Cardiac fibroblast (primary cell): ENCODE results near the gene USP31.
A peak's percentile ranks its signal among the peaks of the same experiment; 100 is the strongest.

ENCODE experiments used
- DNase-seq, 2 donors: peaks; one replicate each; pipeline versions ENCODE4 v3.0.0 to v3.0.0-alpha.2; 2010; ENCODE audit warnings: low read depth in 2 of 2
- H3K4me3 ChIP-seq, 2 donors: replicated peaks in 1 of 2; 1 replicate in 1 of 2; 2 replicates in 1 of 2; pipeline ENCODE4 v1.5.1; 2011; ENCODE audit warnings: low read depth in 2 of 2, low read length in 2 of 2, mild to moderate bottlenecking in 2 of 2, moderate library complexity in 1 of 2
- CTCF ChIP-seq: IDR thresholded peaks from one replicate; pipeline ENCODE4 v1.5.1; 2011; ENCODE audit warnings: low read depth, mild to moderate bottlenecking, low read length, inconsistent platforms

USP31 gene

DNA sequence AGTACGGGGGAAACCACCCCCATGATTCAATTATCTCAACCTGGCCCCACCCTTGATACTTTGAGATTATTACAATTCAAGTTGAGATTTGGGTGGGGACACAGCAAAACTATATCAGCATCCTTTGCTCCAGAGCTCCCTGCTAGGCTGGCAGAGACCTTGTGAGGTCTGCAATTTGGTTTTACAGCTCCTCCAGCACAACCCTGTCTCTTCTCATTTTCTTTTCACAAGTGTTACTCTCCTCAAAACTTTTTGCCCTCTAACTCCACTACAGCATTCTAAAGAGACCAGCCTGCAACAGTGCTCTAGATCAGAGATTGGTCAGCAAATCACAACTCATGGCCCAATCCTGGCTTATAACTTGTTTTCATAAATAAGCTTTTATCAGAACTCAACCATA lies 114.0 kb downstream of the USP31 start:
- no peak overlapping the region for H3K4me3 ChIP-seq
- DNase-seq: no peak
- no peak for TF ChIP-seq CTCF

DNA sequence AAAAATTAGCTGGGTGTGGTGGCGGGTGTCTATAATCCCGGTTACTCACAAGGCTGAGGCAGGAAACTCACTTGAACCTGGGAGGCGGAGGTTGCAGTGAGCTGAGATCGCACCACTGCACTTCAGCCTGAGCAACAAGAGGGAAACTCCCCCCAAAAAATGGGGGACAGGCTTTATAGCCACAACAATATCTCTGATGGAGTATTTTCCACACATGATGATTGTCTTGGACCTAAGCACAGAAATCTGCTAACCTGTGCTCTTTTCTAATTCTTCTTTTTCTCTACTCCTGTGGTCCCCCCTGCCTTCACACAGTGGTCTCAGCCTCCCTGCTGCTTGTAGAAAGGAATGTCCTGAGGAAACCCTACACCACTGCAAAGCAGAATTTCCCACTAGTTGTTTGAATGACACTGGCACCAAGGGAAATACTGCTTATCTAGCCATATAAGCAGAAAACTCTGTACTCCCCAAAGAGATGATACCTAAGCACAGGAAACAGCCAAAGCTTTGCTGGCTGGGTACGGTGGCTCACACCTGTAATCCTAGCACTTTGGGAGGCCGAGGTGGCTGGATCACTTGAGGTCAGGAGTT lies 117.6 kb downstream of the USP31 start:
- no peak overlapping the region for H3K4me3 ChIP-seq
- DNase-seq: no peak
- no peak for TF ChIP-seq CTCF

DNA sequence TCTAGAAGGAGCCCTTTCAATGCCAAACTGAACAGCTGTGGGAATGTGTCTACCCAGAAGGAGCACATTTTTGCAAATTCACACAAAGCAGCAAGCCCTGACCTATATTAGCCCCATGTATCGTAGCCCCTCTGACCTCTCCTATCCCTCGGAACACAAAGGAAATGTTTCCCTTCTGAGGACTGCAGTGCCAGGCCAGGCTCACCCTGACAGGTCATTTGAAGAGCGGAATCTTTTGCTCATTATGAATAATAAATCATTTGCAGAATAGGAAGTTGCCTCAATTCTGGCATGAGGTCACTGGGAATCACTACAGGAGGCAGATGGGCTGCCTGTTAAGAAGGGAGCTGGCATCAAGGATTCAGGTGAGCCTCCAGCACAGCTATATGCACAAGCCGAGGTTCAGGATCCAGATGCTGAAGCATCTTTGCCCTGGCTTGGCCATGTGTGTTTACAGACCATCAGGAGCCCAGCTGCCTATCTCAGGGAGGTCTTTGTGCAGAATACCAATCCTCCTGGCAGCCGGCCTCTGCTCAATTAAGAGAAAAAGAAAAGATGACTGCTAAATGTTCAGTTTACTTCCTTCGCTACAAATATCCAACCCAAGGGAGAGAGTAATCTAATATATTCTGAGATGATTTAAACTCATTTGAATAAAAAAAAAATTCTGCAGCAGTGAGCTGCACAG lies 119.4 kb downstream of the USP31 start:
- H3K4me3 ChIP-seq: no peak overlapping the region
- DNase-seq: no peak
- no peak for TF ChIP-seq CTCF

- no peak for DNase-seq
- no peak overlapping the region for H3K4me3 ChIP-seq
- no peak for TF ChIP-seq CTCF
Observed at GRCh38 chr16:23027386-23027785, 121.9 kb downstream of the USP31 start.

DNA sequence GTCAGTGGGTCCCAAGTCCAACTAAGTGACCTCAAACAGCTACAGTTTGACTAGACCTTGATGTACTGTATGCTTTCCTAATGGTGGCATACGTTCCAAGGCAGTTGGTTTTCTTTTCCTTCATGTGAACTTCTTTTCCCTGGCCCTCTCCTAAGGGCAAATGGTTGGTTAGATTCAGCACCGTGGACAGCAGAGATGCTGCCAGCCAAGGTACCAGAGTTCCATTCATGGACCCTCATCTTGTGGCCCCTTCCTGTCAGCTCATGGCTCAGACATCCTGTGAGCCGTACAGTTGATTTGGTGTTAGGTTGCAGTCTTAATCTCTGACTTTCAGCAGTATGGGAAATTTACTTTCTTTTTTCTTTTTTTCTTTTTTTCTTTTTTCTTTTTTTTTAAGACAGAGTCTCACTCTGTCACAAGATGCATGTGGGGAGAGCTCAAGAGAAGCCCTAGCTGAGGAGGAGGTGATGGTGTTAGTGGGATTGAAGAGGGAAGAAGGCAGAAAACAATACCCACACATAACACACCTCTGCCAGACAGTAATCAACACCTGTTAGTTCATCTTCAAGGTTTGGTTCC lies 122.4 kb downstream of the USP31 start:
- no peak for TF ChIP-seq CTCF
- DNase-seq: peak; percentile 3 to 21
- H3K4me3 ChIP-seq: no peak overlapping the region

- no peak for DNase-seq
- TF ChIP-seq CTCF: no peak
Observed at GRCh38 chr16:23025692-23026307, 123.5 kb downstream of the USP31 start.

More at GRCh38 chr16:23025692-23026307, 123.5 kb downstream of the USP31 start:
- H3K4me3 ChIP-seq: no peak overlapping the region
